Ovary (tissue), 9 donors: ENCODE measurements around the gene GGACT. TPM values are rescaled to one million over a fixed set of nuclear protein-coding genes. Genes with fewer than 3 reads are reported as not detected.

Source experiments
- DNase-seq, 5 donors: peaks; one replicate each; pipeline ENCODE4 v3.0.0-alpha.2; 2019 to 2020
- H3K27ac ChIP-seq, 2 donors: fragments of 200-600 bp; one replicate each; pipeline versions ENCODE4 v1.5.1 to v1.8.0; 2019 to 2022
- H3K27me3 ChIP-seq: fragments of 200-600 bp; one replicate; pipeline ENCODE4 v1.8.0; 2022
- H3K36me3 ChIP-seq: fragments of 200-600 bp; sonication (generic); one replicate; pipeline ENCODE4 v1.5.1; 2019
- H3K4me1 ChIP-seq: one replicate; pipeline ENCODE4 v1.8.1; 2013; ENCODE audit warnings: mild to moderate bottlenecking, moderate library complexity; ENCODE audit not compliant: insufficient read depth
- H3K4me3 ChIP-seq: fragments of 200-600 bp; sonication (generic); one replicate; pipeline ENCODE4 v1.5.1; 2017
- H3K9me3 ChIP-seq, 2 donors: fragments of 200-600 bp in 1 of 2; sonication (generic) in 1 of 2; one replicate each; pipeline versions ENCODE4 v1.5.1 to v1.8.1; 2013 to 2019; ENCODE audit warnings: mild to moderate bottlenecking in 1 of 2, moderate library complexity in 1 of 2
- CTCF ChIP-seq, 3 donors: fragments of 450-650 bp in 2 of 3; fragments of 200-600 bp in 1 of 3; IDR thresholded peaks; one replicate each; pipeline versions ENCODE4 v1.5.1 to v1.8.0; 2016 to 2022; ENCODE audit warnings: antibody characterized with exemption in 3 of 3, mild to moderate bottlenecking in 1 of 3
- EP300 ChIP-seq: sonication (generic); formaldehyde crosslinking; IDR thresholded peaks from one replicate; pipeline ENCODE4 v1.6.1; 2017; ENCODE audit warnings: antibody characterized with exemption
- POLR2A ChIP-seq: fragments of 450-650 bp; IDR thresholded peaks from one replicate; pipeline ENCODE4 v1.6.1; 2017; ENCODE audit warnings: antibody characterized with exemption, mild to moderate bottlenecking, moderate library complexity
- WGBS, 3 donors: extraction: QIAGEN DNeasy Blood & Tissue Kit in 1 of 3; methylation state at CpG; one replicate each; pipeline versions ENCODE4 v1.1.5 to v1.1.7; 2013 to 2017; 5-methylcytosine and 5-hydroxymethylcytosine counted together
- intact Hi-C, 4 donors: fragments of 100-400 bp; cut with DNase I; formaldehyde crosslinking; loops; one replicate each; pipeline versions ENCODE4 v1.11.0 to v1.15.1; 2022 to 2023
- polyA plus RNA-seq, 2 donors: library from polyadenylated mRNA; stranded (reverse); fragments of 200-250 nt in 1 of 2; fragments of 350-450 nt in 1 of 2; fragmentation: Illumina TruSeq in 1 of 2; extraction: RNeasy Lipid Tissue Mini Kit (QIAGEN cat#74804) in 1 of 2; gene quantifications; one replicate each; pipeline ENCODE4 v1.2.3, GENCODE V29; 2013 to 2014
- total RNA-seq, 7 donors: library from RNA; depleted of rRNA in 2 of 7; stranded (reverse); fragments of >200 nt in 2 of 7; fragmentation: NEBNext Ultra II Directional in 3 of 7; extraction: Animal tissue kit (Norgen Biotek cat#: 25700) in 3 of 7; gene quantifications; one replicate each; pipeline versions ENCODE4 v1.1.0 to v1.2.4, GENCODE V29; 2016 to 2023
- donor health status: DM: no; HTN: no; CAD: no; lungs with moderate emphysema.
- donor health status: DM: no; HTN: no; CAD: no.
- donor health status: Bipolar disorder and iron deficiency.
- donor health status: DM: yes; HTN: yes; CAD: no.
- donor health status: DM: no; HTN: no; CAD: no.
- donor health status: DM: yes; HTN: yes; CAD: no.

GGACT gene
- total and polyA plus RNA-seq, 9 donors, result 1.8 to 7.4 (median 2.7) TPM

GRCh38 chr13:100493418-100493817 lies 95.2 kb downstream of the GGACT start:
- Histone ChIP-seq H3K4me3 (no peak overlapping the region), H3K4me1 (peaks cover 5% of the 10 kb centered on the region), H3K27ac (no peak overlapping the region), H3K36me3 (no peaks in the 10 kb centered on the region), H3K9me3 (no peaks in the 10 kb centered on the region), H3K27me3 (no peaks in the 10 kb centered on the region)
- no peak for DNase-seq
- intact Hi-C loops, result no loop called here
- TF ChIP-seq POLR2A (no peak), CTCF (IDR thresholded peaks at IDR 0.05) (no peak), EP300 (no peak)
- 88 to 93% (median 93%) methylated on average over 7 of the region's 7 CpGs for WGBS, 3 donors

- H3K9me3 ChIP-seq, result no peaks in the 10 kb centered on the region
- intact Hi-C loops, result no loop called here
- no peak overlapping the region for H3K4me3 ChIP-seq
- no peaks in the 10 kb centered on the region for H3K36me3 ChIP-seq
- no peak for TF ChIP-seq POLR2A
- no peak for TF ChIP-seq EP300
- peak in 2 of 3 donors; percentile 12 to 22 for TF ChIP-seq CTCF (IDR thresholded peaks at IDR 0.05)
- DNase-seq, result peak; percentile 56 to 74 (median 59)
- H3K4me1 ChIP-seq, result peaks cover 3% of the 10 kb centered on the region
- H3K27me3 ChIP-seq, result no peaks in the 10 kb centered on the region
- WGBS, 3 donors, result 21 to 39% (median 24%) methylated on average over 8 of the region's 8 CpGs
- peak overlapping the region in 1 of 2 donors; percentile 8 for H3K27ac ChIP-seq
Measured at GRCh38 chr13:100491164-100491842, 97.3 kb downstream of the GGACT start.

- TF ChIP-seq CTCF (IDR thresholded peaks at IDR 0.05) (no peak), EP300 (no peak), POLR2A (no peak)
- DNase-seq, result no peak
- no peaks in the 10 kb centered on the region for H3K36me3 ChIP-seq
- no peak overlapping the region for H3K27ac ChIP-seq
- peaks cover 3% of the 10 kb centered on the region for H3K4me1 ChIP-seq
- H3K9me3 ChIP-seq, result no peaks in the 10 kb centered on the region
- H3K27me3 ChIP-seq, result no peaks in the 10 kb centered on the region
- intact Hi-C loops, result no loop called here
- H3K4me3 ChIP-seq, result no peak overlapping the region
- 83 to 87% (median 84%) methylated on average over 4 of the region's 4 CpGs for WGBS, 3 donors
Measured at GRCh38 chr13:100490692-100491091, 97.9 kb downstream of the GGACT start.

- no peaks in the 10 kb centered on the region for H3K9me3 ChIP-seq
- H3K27ac ChIP-seq, result no peak overlapping the region
- TF ChIP-seq POLR2A (no peak), EP300 (no peak), CTCF (IDR thresholded peaks at IDR 0.05) (no peak)
- intact Hi-C loops, result no loop called here
- H3K36me3 ChIP-seq, result no peaks in the 10 kb centered on the region
- H3K27me3 ChIP-seq, result no peaks in the 10 kb centered on the region
- H3K4me3 ChIP-seq, result no peak overlapping the region
- WGBS, 3 donors, result 87 to 95% (median 90%) methylated on average over 2 of the region's 2 CpGs
- H3K4me1 ChIP-seq, result peaks cover 2% of the 10 kb centered on the region
- DNase-seq, result no peak
Measured at GRCh38 chr13:100485265-100485664, 103.3 kb downstream of the GGACT start.
